Kidney (tissue), 14 donors: ENCODE data around the gene NLRP4. TPM values are rescaled to one million over a fixed set of nuclear protein-coding genes. Genes with fewer than 3 reads are reported as not detected.

Source experiments
- DNase-seq, 5 donors: peaks; one replicate each; pipeline ENCODE4 v3.0.0-alpha.2; 2013 to 2020
- FAIRE-seq: peaks from 2 replicates; lab custom pipeline; 2012; peaks lifted over from hg19 to GRCh38; lab: Jason Lieb, UNC
- H3K27ac ChIP-seq, 2 donors: one replicate each; pipeline ENCODE4 v1.7.0; 2013; ENCODE audit warnings: low read depth in 2 of 2, low read length in 2 of 2, inconsistent platforms in 1 of 2
- H3K27me3 ChIP-seq: one replicate; pipeline ENCODE4 v1.7.1; 2013; ENCODE audit warnings: low read length, inconsistent platforms; ENCODE audit not compliant: control insufficient read depth, insufficient read depth
- H3K36me3 ChIP-seq, 3 donors: one replicate each; pipeline versions ENCODE4 v1.7.0 to v1.7.1; 2013; ENCODE audit warnings: low read length in 3 of 3, control low read depth in 1 of 3, inconsistent platforms in 1 of 3; ENCODE audit not compliant: insufficient read depth in 3 of 3, control insufficient read depth in 2 of 3
- H3K4me1 ChIP-seq, 3 donors: one replicate each; pipeline versions ENCODE4 v1.7.0 to v1.7.1; 2013; ENCODE audit warnings: low read length in 3 of 3, inconsistent platforms in 1 of 3, low read depth in 1 of 3; ENCODE audit not compliant: control insufficient read depth in 2 of 3, insufficient read depth in 2 of 3
- H3K4me3 ChIP-seq, 3 donors: one replicate each; pipeline versions ENCODE4 v1.7.0 to v1.8.1; 2013; ENCODE audit warnings: low read length in 3 of 3, control low read depth in 1 of 3, inconsistent platforms in 1 of 3
- H3K9ac ChIP-seq, 3 donors: one replicate each; pipeline versions ENCODE4 v1.7.0 to v1.7.1; 2013; ENCODE audit warnings: low read length in 3 of 3, control low read depth in 1 of 3, inconsistent platforms in 1 of 3
- H3K9me3 ChIP-seq, 3 donors: one replicate each; pipeline versions ENCODE4 v1.7.0 to v1.7.1; 2013; ENCODE audit warnings: low read length in 3 of 3, control low read depth in 1 of 3, inconsistent platforms in 1 of 3; ENCODE audit not compliant: control insufficient read depth in 2 of 3, insufficient read depth in 1 of 3
- CTCF ChIP-seq: IDR thresholded peaks from 3 replicates; pipeline ENCODE4 v1.5.1; 2012; ENCODE audit warnings: mild to moderate bottlenecking, moderate library complexity, borderline replicate concordance; ENCODE audit not compliant: insufficient read depth; ENCODE audit errors: extremely low read depth
- intact Hi-C: fragments of 100-400 bp; cut with DNase I; formaldehyde crosslinking; loops from one replicate; pipeline ENCODE4 v1.11.1; 2022
- polyA plus RNA-seq: library from polyadenylated mRNA; stranded (reverse); fragments of 350-450 nt; fragmentation: Illumina TruSeq; extraction: RNeasy Lipid Tissue Mini Kit (QIAGEN cat#74804); gene quantifications from one replicate; pipeline ENCODE4 v1.2.3, GENCODE V29; 2014; ENCODE audit warnings: low read depth, low replicate concordance; ENCODE audit not compliant: insufficient read depth
- total RNA-seq: library from RNA; stranded (reverse); fragmentation: NEBNext Ultra II Directional; extraction: Animal tissue kit (Norgen Biotek cat#: 25700); gene quantifications from one replicate; pipeline ENCODE4 v1.2.1, GENCODE V29; 2021
- donor health status: control.
- donor health status: control.
- donor health status: control.
- donor health status: control.
- donor health status: control.
- donor health status: DM: yes; HTN: yes; CAD: no.
- donor health status: Normal renal cell carcinoma (clear cell type).

The NLRP4 gene
- total and polyA plus RNA-seq, 2 donors from 2014 or later, result 0.06 TPM; not detected in 1

DNA sequence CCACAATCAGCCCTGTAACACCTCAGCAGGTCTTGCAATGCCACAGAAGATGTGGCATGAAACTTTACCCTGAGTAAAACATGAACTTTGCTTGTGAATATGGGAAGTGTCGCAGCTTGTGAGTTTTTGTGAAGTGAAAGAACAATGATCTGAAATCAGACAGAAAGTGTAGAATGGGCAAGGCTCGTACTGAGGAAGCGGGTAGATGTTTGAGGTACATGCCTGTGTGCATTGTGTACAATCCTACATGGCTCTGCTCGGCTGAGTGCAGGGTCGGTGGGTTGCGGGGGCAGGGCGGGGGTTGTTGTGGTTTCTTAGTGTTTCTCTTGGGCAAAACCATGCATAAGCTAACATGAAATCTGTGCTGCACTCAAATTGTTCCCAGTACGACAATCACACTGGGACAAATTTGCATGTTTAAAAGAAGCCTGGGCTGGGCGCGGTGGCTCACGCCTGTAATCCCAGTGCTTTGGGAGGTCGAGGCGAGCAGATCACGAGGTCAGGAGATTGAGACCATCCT is 94.7 kb downstream of the NLRP4 start:
- no peaks in the 10 kb centered on the region for H3K36me3 ChIP-seq
- no peak for FAIRE-seq
- no peak for TF ChIP-seq CTCF
- H3K27ac ChIP-seq, result no peak overlapping the region
- no peaks in the 10 kb centered on the region for H3K9me3 ChIP-seq
- no peaks in the 10 kb centered on the region for H3K27me3 ChIP-seq
- no peak overlapping the region for H3K9ac ChIP-seq
- no peak for DNase-seq
- H3K4me3 ChIP-seq, result no peak overlapping the region
- intact Hi-C loops, result no loop called here
- no peaks in the 10 kb centered on the region for H3K4me1 ChIP-seq

Other genes starting within 250 kb of the NLRP4 start
- 17.9 TPM for gene FIZ1, start 237.0 kb upstream of the NLRP4 start, total RNA-seq
- gene FIZ1, start 237.0 kb upstream of the NLRP4 start, polyA plus RNA-seq, result 11.9 TPM
- 22.9 TPM for gene ZNF524, start 236.3 kb upstream of the NLRP4 start, total RNA-seq
- gene ZNF524, start 236.3 kb upstream of the NLRP4 start, polyA plus RNA-seq, result 32.6 TPM
- gene ZNF865, start 230.9 kb upstream of the NLRP4 start, total RNA-seq, result 17.4 TPM
- gene ZNF865, start 230.9 kb upstream of the NLRP4 start, polyA plus RNA-seq, result 5.8 TPM
- gene ZNF784, start 212.0 kb upstream of the NLRP4 start, total RNA-seq, result 9.8 TPM
- 6.6 TPM for gene ZNF784, start 212.0 kb upstream of the NLRP4 start, polyA plus RNA-seq
- 56.8 TPM for gene ZNF580, start 195.5 kb upstream of the NLRP4 start, total RNA-seq
- 47.0 TPM for gene ZNF580, start 195.5 kb upstream of the NLRP4 start, polyA plus RNA-seq
- 23.6 TPM for gene ZNF581, start 192.9 kb upstream of the NLRP4 start, total RNA-seq
- gene ZNF581, start 192.9 kb upstream of the NLRP4 start, polyA plus RNA-seq, result 22.0 TPM
- 22.7 TPM for gene CCDC106, start 188.3 kb upstream of the NLRP4 start, total RNA-seq
- 51.9 TPM for gene CCDC106, start 188.3 kb upstream of the NLRP4 start, polyA plus RNA-seq
- gene U2AF2, start 181.5 kb upstream of the NLRP4 start, total RNA-seq, result 161 TPM
- gene U2AF2, start 181.5 kb upstream of the NLRP4 start, polyA plus RNA-seq, result 54.8 TPM
- 145 TPM for gene EPN1, start 161.3 kb upstream of the NLRP4 start, total RNA-seq
- gene EPN1, start 161.3 kb upstream of the NLRP4 start, polyA plus RNA-seq, result 138 TPM
- gene NLRP9, start 98.1 kb upstream of the NLRP4 start, total RNA-seq, result 0.09 TPM
- not detected for gene NLRP9, start 98.1 kb upstream of the NLRP4 start, polyA plus RNA-seq
- 0.41 TPM for gene RFPL4A, start 77.4 kb upstream of the NLRP4 start, total RNA-seq
- gene RFPL4A, start 77.4 kb upstream of the NLRP4 start, polyA plus RNA-seq, result not detected
- gene RFPL4AL1, start 67.4 kb upstream of the NLRP4 start, total RNA-seq, result not detected
- not detected for gene RFPL4AL1, start 67.4 kb upstream of the NLRP4 start, polyA plus RNA-seq
- 0.35 TPM for gene NLRP11, start 4.5 kb upstream of the NLRP4 start, total RNA-seq
- not detected for gene NLRP11, start 4.5 kb upstream of the NLRP4 start, polyA plus RNA-seq
- not detected for gene NLRP13, start 95.8 kb downstream of the NLRP4 start, total RNA-seq
- not detected for gene NLRP13, start 95.8 kb downstream of the NLRP4 start, polyA plus RNA-seq
- not detected for gene NLRP8, start 111.3 kb downstream of the NLRP4 start, total RNA-seq
- gene NLRP8, start 111.3 kb downstream of the NLRP4 start, polyA plus RNA-seq, result not detected
- not detected for gene NLRP5, start 150.2 kb downstream of the NLRP4 start, total RNA-seq
- gene NLRP5, start 150.2 kb downstream of the NLRP4 start, polyA plus RNA-seq, result not detected